GM19328 (cell line): ENCODE results near the gene KBTBD3.
A peak's percentile ranks its signal among the peaks of the same experiment; 100 is the strongest.
"Not testable (repeated sequence)": the region's sequence is repeated elsewhere in the genome, so short reads cannot be mapped to it uniquely, and the experiment has no call there.

Experiments
- ATAC-seq: cut with Tn5 transposase; IDR thresholded peaks from one replicate; pipeline ENCODE4 v1.9.1; 2021; ENCODE audit warnings: mild to moderate bottlenecking, moderate library complexity; ENCODE audit not compliant: unreplicated experiment

Gene KBTBD3

GRCh38 chr11:106061954-106062949, 14.9 kb downstream of the KBTBD3 start:
- ATAC-seq = no peak

GRCh38 chr11:106061249-106061784, 15.8 kb downstream of the KBTBD3 start:
- ATAC-seq = no peak

DNA sequence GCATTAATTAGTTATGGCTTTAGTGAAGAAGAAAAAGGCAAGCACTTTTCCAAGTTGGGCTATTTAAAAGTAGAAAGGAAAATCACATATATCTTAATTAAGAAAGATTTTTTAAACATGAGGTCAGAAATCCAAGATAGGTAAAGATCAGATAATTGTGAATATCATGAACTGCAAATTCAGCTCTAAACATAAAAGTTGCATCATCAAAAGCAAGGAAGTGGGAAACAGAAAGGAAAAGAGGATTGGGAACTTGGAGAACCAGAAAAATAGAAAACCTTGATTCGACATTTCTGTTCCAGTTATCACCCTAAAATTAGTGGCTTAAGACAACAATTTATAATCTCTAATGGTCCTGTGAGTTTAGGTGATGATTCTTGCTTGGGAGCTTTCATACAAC, 17.5 kb downstream of the KBTBD3 start:
- no peak for ATAC-seq

DNA sequence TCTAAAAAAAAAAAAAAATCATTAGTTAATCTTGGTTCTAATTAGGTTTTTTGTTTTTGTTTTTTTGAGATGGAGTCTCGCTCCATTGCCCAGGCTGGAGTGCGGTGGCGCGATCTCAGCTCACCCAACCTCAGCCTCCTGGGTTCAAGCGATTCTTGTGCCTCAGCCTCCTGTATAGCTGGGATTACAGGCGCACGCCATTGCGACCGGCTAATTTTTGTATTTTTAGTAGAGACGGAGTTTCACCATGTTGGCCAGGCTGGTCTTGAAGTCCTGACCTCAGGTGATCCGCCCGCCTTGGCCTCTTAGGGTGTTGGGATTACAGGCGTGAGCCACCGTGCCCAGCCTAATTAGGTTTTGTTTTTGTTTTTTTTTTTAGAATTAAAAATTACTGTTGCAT, 18.8 kb downstream of the KBTBD3 start:
- not testable (repeated sequence) for ATAC-seq

GRCh38 chr11:106051103-106051502, 26.0 kb downstream of the KBTBD3 start:
- ATAC-seq = no peak

- no peak for ATAC-seq
These were observed 27.2 kb downstream of the KBTBD3 start for GRCh38 chr11:106049727-106050476.

GRCh38 chr11:106047631-106048030, 29.5 kb downstream of the KBTBD3 start:
- ATAC-seq = no peak

- ATAC-seq = no peak
These were observed 33.6 kb downstream of the KBTBD3 start for GRCh38 chr11:106043540-106043939.

DNA sequence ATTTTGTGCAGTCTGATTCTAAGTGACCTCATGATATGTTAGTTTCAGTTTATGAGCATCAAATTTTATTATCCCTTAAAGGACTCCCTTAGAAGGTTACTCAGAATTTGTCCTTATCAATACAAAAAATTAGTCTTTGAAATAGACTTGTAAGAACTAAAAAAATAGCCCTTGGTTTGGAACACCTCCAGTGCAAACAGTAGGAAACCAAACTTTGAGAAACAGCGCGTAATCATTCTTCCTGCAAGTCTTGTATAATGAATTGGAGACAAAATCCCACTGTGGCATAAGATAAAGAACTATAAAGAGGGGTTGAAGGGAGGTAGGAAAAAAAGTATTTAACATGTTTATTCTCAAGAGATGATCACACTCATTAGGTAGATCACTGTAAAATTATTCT, 44.3 kb downstream of the KBTBD3 start:
- ATAC-seq = no peak

DNA sequence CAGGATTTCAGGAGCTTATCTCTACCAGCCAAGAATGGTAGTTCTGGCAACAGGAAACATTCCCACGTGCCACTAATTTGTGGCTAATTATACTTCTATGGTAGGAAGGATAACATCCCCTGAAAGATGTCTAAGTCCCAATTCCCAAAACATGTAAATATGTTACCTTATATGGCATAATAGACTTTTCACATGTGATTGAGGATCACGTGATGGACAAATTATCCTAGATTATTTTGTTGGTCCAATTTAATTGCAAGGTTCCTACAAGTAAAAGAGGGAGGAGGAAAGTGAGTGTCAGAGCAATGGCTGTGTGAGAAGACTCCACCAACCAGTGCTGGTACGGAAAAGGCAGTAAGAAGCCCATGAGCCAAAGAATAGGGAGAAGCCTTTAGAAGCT, 45.2 kb downstream of the KBTBD3 start:
- ATAC-seq = no peak

- no peak for ATAC-seq
These were observed 45.8 kb downstream of the KBTBD3 start for GRCh38 chr11:106031202-106031810.

DNA sequence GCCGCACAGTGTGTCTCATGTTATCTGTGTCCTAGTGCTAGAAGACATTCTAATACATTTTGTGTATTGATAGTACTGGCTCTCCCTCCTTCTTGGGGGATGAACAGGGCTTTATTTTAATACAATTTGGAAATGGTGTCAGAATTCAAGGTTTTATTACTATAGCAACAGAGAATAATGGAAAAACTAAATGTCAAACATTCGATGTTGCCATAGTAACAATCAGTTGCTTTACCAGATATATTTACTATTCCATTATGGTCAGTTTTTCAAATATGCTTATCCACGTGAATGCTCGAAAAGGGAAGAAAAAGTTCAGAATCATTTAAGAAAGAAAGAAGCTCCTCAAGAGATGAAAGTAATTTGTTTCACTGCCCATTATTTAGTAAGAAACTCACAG, 46.5 kb downstream of the KBTBD3 start:
- ATAC-seq = no peak

DNA sequence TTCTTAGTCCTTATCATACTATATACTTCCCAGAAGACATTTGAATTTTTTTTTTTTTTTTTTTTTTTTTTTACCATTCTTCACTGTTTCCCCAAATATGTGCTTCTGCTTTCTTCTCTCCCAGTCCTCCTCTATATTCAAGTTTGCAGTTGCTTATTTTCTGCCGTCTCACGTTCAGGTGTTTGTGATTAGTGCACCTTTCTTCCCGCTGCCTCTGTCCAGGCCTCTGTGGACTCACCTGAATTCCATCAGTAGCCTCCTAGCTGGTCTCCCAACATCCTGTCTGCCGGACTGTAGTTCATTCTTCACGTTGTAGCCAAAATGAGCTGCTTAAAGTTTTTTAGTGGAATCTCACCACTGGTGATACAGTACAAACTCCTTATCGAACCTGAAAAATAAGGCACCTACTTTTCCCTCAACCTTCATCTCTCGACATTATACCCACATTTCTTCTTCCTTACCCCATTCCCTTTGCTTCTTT, 54.3 kb downstream of the KBTBD3 start:
- ATAC-seq = no peak

- peak; percentile 98 for ATAC-seq
These were observed 55.0 kb downstream of the KBTBD3 start, which contains the start of gene MSANTD4 for GRCh38 chr11:106021967-106022794. Gene MSANTD4 (minus strand): TSS chr11:106022240. CDS start chr11:106010917, 11,323 bp downstream.

DNA sequence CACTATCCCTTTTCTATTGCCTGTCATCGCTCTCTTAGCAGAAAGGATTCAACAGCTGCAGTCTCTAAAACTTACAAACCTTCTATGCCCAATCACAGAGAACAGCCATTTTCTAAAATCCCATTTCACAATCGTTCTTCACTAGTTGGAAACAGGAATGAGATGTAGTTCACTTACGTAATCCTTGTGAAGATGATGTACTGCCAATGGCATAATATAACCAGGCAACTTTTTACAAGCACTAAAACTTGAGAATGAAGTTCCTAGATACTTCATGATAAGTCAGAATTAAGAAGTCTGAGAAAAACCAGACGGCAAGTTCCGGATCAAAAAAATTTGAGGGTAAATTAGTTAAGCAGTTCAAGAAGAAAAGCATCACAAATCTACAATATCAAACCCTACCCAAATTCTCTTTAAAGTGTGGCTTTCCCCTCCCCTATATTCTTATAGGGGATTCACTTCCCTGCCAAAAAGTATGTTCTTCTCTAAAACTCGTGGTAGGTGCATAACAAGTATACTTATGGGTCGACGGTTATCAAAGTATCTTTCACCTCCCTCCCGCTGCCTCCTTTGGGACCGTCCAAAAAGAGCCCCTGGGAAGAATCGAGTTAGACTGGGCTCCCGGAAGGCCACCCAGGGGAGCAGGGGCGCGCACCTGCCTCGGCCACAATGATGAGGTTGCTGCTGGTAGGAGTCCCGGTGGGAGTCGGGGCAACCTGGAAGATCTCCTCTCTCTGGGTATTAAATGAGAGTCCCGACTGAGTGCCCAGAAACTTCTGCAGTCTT, 55.8 kb downstream of the KBTBD3 start:
- ATAC-seq = peak; percentile 5

DNA sequence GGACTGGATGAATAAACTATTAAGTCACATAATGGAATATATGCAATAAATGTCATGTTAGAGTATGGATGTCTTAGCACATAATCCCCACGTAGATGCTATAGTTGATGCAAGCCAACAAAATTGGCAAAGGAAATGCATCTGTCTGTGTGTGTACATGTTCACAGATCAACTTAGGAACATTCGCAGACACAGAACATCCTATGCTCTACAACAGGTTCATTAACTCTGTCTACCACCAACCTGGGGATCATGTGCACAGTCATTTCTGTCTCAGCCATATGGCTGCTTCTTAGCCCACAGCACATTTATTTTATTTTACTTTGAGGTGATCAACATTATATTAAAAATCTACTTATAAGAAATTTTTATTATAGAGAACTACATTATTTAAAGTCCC, 60.1 kb downstream of the KBTBD3 start:
- ATAC-seq = no peak

DNA sequence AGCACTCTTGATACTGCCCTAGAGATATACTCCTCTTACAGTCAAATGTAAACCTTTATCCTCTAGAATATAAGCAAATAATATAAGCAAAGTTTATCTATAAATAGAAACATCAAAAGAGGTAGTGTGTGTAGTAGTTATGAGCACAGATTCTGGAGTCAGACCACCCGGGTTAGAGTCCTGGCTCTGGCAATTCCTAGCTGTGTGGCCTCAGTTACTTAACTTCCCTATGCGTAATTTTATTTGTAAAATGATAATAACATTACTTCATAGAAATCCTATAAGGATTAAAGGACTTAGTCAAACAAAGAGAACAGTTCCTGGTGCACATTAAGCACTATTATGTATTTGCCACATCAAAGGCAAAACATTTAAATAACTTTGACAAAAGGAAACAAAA, 62.1 kb downstream of the KBTBD3 start:
- no peak for ATAC-seq

GRCh38 chr11:106014620-106015019, 62.5 kb downstream of the KBTBD3 start:
- ATAC-seq = no peak

GRCh38 chr11:106014035-106014434, 63.1 kb downstream of the KBTBD3 start:
- no peak for ATAC-seq
